MM.1S (cell line): ENCODE data around the gene TJP1.
"Not testable (repeated sequence)": the region's sequence is repeated elsewhere in the genome, so short reads cannot be mapped to it uniquely, and the experiment has no call there.

Experiments used
- DNase-seq: peaks from one replicate; pipeline ENCODE4 v3.0.0-alpha.2; 2015
- H2AFZ ChIP-seq: fragments of 300-600 bp; sonication (generic); 2 replicates; pipeline ENCODE4 v1.6.0; 2016; ENCODE audit warnings: antibody characterized with exemption, low read length
- H3F3A ChIP-seq: fragments of 300-600 bp; sonication (generic); 2 replicates; pipeline ENCODE4 v1.6.1; 2016; ENCODE audit warnings: mild to moderate bottlenecking, antibody characterized with exemption, low read length, moderate library complexity, mixed read lengths; ENCODE audit not compliant: insufficient read depth
- H3K27ac ChIP-seq: fragments of 300-600 bp; sonication (generic); 2 replicates; pipeline ENCODE4 v1.5.1; 2016; ENCODE audit warnings: mild to moderate bottlenecking, low read length
- H3K27me3 ChIP-seq: fragments of 300-600 bp; sonication (generic); replicated peaks from 2 replicates; pipeline ENCODE4 v1.6.0; 2016; ENCODE audit warnings: low read length; ENCODE audit not compliant: insufficient read depth
- H3K36me3 ChIP-seq: fragments of 300-600 bp; sonication (generic); replicated peaks from 2 replicates; pipeline ENCODE4 v1.6.1; 2016; ENCODE audit warnings: mild to moderate bottlenecking, low read length, mixed read lengths; ENCODE audit not compliant: insufficient read depth
- H3K4me1 ChIP-seq: fragments of 300-600 bp; sonication (generic); 2 replicates; pipeline ENCODE4 v1.6.1; 2016; ENCODE audit warnings: low read length, mixed read lengths
- H3K4me2 ChIP-seq: fragments of 300-600 bp; sonication (generic); 2 replicates; pipeline ENCODE4 v1.6.0; 2016; ENCODE audit warnings: low read depth, low read length
- H3K4me3 ChIP-seq: fragments of 300-600 bp; sonication (generic); 2 replicates; pipeline ENCODE4 v1.5.1; 2016; ENCODE audit warnings: low read length, mixed read lengths
- H3K79me2 ChIP-seq: fragments of 300-600 bp; sonication (generic); 2 replicates; pipeline ENCODE4 v1.6.1; 2016; ENCODE audit warnings: mixed run types, low read length, mixed read lengths
- H3K9ac ChIP-seq: fragments of 300-600 bp; sonication (generic); 2 replicates; pipeline ENCODE4 v1.6.1; 2016; ENCODE audit warnings: low read length, mixed read lengths
- H3K9me2 ChIP-seq: fragments of 300-600 bp; sonication (generic); replicated peaks from 2 replicates; pipeline ENCODE4 v1.6.1; 2016; ENCODE audit warnings: mild to moderate bottlenecking, low read length, mixed read lengths; ENCODE audit not compliant: insufficient read depth
- H3K9me3 ChIP-seq: fragments of 300-600 bp; sonication (generic); replicated peaks from 2 replicates; pipeline ENCODE4 v1.6.1; 2016; ENCODE audit warnings: mild to moderate bottlenecking, low read length, mixed read lengths; ENCODE audit not compliant: insufficient read depth
- H4K20me1 ChIP-seq: fragments of 300-600 bp; sonication (generic); 2 replicates; pipeline ENCODE4 v1.6.1; 2016; ENCODE audit warnings: mild to moderate bottlenecking, low read length, moderate library complexity, mixed read lengths; ENCODE audit not compliant: insufficient read depth
- EZH2 ChIP-seq: fragments of 300-600 bp; sonication (generic); optimal IDR thresholded peaks from 2 replicates; pipeline ENCODE3; 2017; ENCODE audit warnings: low read depth, mild to moderate bottlenecking, antibody characterized with exemption, low read length, mixed read lengths
- EZH2phosphoT487 ChIP-seq: fragments of 300-600 bp; sonication (generic); IDR thresholded peaks from 2 replicates; pipeline ENCODE4 v1.6.1; 2018; ENCODE audit warnings: antibody characterized with exemption, low read length
- TF ChIP-seq, protein P1 (sequence below): fragments of 300-600 bp; sonication (generic); IDR thresholded peaks from 2 replicates; pipeline ENCODE4 v1.5.1; 2016; ENCODE audit warnings: antibody characterized with exemption, low read length, mixed read lengths

TJP1 gene

DNA sequence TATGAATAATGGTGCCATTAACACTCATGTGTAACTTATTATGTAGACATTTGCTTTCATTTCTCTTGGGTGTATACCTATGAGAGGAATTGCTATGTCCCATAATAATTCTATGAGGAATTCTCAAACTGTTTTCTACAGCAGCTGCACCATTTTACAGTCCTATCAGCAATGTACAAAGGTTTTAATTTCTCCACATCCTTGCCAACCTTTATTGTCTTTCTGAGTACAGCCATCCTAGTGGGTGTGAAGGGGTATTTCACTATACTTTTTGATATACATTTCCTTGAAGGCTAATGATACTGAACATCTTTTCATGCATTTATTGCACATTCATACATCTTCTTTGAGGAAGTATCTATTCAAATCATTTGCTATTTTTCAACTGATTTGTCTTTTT is 34.5 kb downstream of the TJP1 start:
- Histone ChIP-seq H3K9me3 (no peaks in the 10 kb centered on the region), H3F3A (no peaks in the 10 kb centered on the region), H3K9me2 (no peaks in the 10 kb centered on the region), H2AFZ (no peak overlapping the region), H3K9ac (no peak overlapping the region), H3K27me3 (no peaks in the 10 kb centered on the region), H3K4me3 (no peak overlapping the region), H3K79me2 (no peaks in the 10 kb centered on the region), H3K4me1 (no peaks in the 10 kb centered on the region), H3K4me2 (no peak overlapping the region), H4K20me1 (no peaks in the 10 kb centered on the region), H3K36me3 (no peaks in the 10 kb centered on the region), H3K27ac (no peak overlapping the region)
- TF ChIP-seq, protein P1, sequence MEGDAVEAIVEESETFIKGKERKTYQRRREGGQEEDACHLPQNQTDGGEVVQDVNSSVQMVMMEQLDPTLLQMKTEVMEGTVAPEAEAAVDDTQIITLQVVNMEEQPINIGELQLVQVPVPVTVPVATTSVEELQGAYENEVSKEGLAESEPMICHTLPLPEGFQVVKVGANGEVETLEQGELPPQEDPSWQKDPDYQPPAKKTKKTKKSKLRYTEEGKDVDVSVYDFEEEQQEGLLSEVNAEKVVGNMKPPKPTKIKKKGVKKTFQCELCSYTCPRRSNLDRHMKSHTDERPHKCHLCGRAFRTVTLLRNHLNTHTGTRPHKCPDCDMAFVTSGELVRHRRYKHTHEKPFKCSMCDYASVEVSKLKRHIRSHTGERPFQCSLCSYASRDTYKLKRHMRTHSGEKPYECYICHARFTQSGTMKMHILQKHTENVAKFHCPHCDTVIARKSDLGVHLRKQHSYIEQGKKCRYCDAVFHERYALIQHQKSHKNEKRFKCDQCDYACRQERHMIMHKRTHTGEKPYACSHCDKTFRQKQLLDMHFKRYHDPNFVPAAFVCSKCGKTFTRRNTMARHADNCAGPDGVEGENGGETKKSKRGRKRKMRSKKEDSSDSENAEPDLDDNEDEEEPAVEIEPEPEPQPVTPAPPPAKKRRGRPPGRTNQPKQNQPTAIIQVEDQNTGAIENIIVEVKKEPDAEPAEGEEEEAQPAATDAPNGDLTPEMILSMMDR, result no peak
- TF ChIP-seq EZH2phosphoT487, result no peak
- TF ChIP-seq EZH2, result no peak
- DNase-seq, result no peak

DNA sequence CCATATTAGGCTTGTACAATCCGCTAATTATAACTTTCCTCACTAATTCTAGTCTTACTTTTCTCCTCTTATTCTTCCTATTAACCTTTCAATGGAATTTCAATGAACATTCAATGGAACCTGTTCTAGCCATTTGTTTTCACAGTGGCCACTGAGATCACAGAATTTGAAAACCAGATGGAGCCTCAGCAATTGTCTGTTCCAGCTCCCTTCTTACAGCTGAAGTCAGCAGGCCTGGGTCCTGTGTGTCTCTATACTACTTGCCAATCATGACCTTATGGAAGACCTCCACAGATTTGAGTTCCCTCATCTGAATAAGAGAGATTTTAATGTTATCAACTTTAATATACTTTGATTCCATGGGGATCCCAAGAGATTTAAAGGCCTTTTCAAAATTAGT is 36.6 kb downstream of the TJP1 start:
- Histone ChIP-seq H2AFZ (no peak overlapping the region), H3K36me3 (no peaks in the 10 kb centered on the region), H3K27me3 (no peaks in the 10 kb centered on the region), H3F3A (no peaks in the 10 kb centered on the region), H3K4me3 (no peak overlapping the region), H3K79me2 (no peaks in the 10 kb centered on the region), H3K4me2 (no peak overlapping the region), H3K9ac (no peak overlapping the region), H3K9me2 (no peaks in the 10 kb centered on the region), H4K20me1 (no peaks in the 10 kb centered on the region), H3K4me1 (no peaks in the 10 kb centered on the region), H3K9me3 (no peaks in the 10 kb centered on the region), H3K27ac (no peak overlapping the region)
- DNase-seq, result no peak
- TF ChIP-seq EZH2 (no peak), EZH2phosphoT487 (no peak)
- TF ChIP-seq, protein P1, result no peak

GRCh38 chr15:29785136-29785535 is 37.1 kb downstream of the TJP1 start:
- H2AFZ ChIP-seq, result no peak overlapping the region
- no peaks in the 10 kb centered on the region for H3K9me3 ChIP-seq
- H3F3A ChIP-seq, result no peaks in the 10 kb centered on the region
- no peak for TF ChIP-seq EZH2phosphoT487
- no peak for TF ChIP-seq EZH2
- TF ChIP-seq, protein P1, result no peak
- no peaks in the 10 kb centered on the region for H3K9me2 ChIP-seq
- no peak overlapping the region for H3K4me3 ChIP-seq
- no peak overlapping the region for H3K4me2 ChIP-seq
- H4K20me1 ChIP-seq, result no peaks in the 10 kb centered on the region
- H3K9ac ChIP-seq, result no peak overlapping the region
- no peak overlapping the region for H3K27ac ChIP-seq
- no peaks in the 10 kb centered on the region for H3K79me2 ChIP-seq
- no peaks in the 10 kb centered on the region for H3K4me1 ChIP-seq
- H3K27me3 ChIP-seq, result no peaks in the 10 kb centered on the region
- no peaks in the 10 kb centered on the region for H3K36me3 ChIP-seq
- DNase-seq, result no peak

DNA sequence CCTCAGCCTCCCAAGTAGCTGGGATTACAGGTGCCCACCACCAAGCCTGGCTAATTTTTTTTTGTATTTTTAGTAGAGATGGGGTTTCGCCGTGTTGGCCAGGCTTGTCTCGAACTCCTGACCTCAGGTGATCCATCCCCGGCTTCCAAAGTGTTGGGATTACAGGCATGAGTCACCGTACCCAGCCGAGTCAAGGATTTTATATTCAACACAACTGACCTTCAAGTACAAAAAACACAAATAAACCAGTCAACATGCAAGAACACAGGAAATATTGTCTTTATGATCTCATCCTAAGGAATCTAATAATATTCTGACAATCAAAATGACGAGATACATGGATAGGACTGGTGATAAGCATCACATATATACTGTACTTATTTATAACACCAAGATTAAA is 37.9 kb downstream of the TJP1 start:
- Histone ChIP-seq H3F3A (no peaks in the 10 kb centered on the region), H3K9ac (no peak overlapping the region), H3K27me3 (no peaks in the 10 kb centered on the region), H3K36me3 (no peaks in the 10 kb centered on the region), H2AFZ (no peak overlapping the region), H3K9me2 (no peaks in the 10 kb centered on the region), H3K4me1 (no peaks in the 10 kb centered on the region), H4K20me1 (no peaks in the 10 kb centered on the region), H3K4me2 (no peak overlapping the region), H3K79me2 (no peaks in the 10 kb centered on the region), H3K9me3 (no peaks in the 10 kb centered on the region), H3K4me3 (no peak overlapping the region), H3K27ac (no peak overlapping the region)
- TF ChIP-seq EZH2 (no peak), EZH2phosphoT487 (no peak)
- TF ChIP-seq, protein P1, result no peak
- DNase-seq, result no peak

DNA sequence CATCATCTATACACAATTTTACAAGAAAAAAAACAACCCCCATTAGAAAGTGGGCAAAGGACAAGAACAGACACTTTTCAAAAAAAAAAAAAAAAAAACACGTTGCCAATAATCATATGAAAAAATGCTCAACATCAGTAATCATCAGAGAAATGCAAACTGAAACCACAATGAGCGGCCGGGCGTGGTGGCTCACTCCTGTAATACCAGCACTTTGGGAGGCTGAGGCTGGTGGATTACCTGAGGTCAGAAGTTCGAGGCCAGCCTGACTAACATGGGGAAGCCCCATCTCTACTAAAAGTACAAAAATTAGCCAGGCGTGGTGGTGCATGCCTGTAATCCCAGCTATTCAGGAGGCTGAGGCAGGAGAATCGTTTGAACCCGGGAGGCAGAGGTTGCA is 39.5 kb downstream of the TJP1 start:
- H4K20me1 ChIP-seq, result not testable (repeated sequence)

More for the DNA sequence above, 39.5 kb downstream of the TJP1 start:
- not testable (repeated sequence) for H3K9me2 ChIP-seq, H3F3A ChIP-seq, H3K27ac ChIP-seq, H3K4me2 ChIP-seq, H3K9ac ChIP-seq, DNase-seq, H3K36me3 ChIP-seq, H2AFZ ChIP-seq, H3K27me3 ChIP-seq, H3K9me3 ChIP-seq, H3K4me1 ChIP-seq, H3K4me3 ChIP-seq, H3K79me2 ChIP-seq
